GM18873 (cell line): ENCODE data around the gene LPO.

Experiments used
- ATAC-seq: cut with Tn5 transposase; IDR thresholded peaks from one replicate; pipeline ENCODE4 v1.9.1; 2021; ENCODE audit warnings: mild to moderate bottlenecking, moderate library complexity, moderate number of reproducible peaks; ENCODE audit not compliant: unreplicated experiment, low FRiP score

Gene LPO

DNA sequence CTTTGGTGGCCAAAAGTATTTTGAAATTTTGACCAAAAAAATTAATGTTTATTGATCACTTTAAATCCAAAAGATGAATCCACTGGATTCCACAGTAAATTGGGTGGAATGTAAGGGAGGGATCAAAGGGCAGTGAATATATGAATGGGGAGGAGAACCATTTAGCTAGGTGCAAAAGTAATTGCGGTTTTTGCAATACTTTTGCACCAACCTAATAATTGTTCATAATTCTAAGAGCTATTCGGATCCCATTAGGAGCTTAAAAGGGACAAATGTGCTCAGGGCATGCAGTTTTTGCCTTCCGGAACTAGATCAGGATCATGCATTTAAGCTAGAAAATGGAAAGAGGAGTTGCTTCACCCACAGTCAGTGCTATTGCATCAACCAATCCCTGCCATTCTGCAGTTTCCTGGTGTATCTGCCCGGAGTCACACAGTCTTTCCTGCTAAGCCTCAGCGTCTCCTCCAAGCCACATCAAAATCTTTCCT lies at the start of gene LPO:
TSS of gene LPO (plus strand) at position 438 of the 488 bp plus-strand sequence. CDS start 4,396 bp downstream, outside the sequence.
- ATAC-seq: no peak

DNA sequence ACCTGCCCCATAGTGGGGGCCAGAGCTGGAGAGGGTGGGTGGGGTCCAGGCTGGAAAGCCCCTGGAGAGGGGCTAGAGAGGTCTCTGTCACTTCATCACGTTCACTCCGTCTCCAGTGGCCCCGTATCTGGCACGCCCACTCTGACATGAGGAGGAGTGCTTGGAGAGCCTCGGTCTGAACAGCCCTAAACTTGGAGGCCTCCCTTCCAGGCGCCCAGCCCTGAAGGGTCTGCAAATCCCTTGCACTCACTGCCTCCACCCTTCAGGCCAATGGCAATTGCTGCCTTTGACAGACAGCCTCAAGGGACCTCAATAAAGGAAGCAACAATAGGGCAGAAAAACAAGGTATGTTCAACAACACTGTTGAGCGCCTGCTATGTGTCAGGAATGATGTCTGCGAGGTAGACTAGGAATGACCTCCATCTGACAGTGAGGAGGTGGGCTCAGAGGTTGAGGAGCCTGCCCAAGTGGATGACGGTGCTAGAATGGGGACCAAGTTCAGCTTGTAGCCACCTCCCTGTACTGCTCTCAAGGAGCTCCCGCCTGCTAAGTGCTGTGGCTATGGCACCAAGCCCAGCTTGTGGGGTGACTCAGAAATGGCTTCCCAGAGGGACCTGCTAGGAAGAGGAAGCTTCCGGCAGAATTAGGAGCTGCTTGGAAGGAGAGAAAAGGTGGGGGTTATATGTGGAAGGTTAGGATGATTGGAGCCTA lies 48.8 kb upstream of the LPO start:
- no peak for ATAC-seq

DNA sequence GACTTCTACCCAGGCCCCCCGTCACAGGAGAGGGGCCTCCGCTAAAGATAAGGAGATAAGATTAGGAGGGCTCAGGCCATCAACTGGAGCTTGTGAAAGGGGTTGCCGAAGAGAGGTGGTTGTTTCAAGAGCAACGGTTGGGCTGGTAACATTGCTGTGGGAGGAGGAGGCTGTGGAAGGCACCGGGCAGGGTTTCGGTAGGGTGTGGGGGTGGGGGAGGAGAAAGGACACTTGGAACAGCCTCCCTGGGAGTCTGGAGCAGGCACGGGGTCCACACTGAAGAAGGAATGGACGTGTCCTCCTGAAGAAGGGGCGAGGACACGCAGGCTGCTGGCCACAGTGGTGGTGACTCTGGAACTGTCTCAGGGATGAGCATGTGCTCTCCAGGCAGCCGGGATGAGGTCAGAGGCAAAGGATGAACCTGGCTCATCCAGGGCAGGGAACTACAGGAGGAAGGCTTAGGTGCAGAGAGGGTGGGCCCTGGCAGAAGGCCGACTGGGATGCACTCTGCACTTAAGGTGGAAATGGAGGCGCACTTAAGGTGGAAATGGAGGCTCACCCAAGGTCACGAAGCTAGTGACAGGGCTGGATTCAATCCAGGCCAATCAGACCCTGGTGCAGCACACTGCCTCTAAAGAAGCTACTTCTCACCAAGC lies 47.0 kb upstream of the LPO start:
- ATAC-seq: no peak

DNA sequence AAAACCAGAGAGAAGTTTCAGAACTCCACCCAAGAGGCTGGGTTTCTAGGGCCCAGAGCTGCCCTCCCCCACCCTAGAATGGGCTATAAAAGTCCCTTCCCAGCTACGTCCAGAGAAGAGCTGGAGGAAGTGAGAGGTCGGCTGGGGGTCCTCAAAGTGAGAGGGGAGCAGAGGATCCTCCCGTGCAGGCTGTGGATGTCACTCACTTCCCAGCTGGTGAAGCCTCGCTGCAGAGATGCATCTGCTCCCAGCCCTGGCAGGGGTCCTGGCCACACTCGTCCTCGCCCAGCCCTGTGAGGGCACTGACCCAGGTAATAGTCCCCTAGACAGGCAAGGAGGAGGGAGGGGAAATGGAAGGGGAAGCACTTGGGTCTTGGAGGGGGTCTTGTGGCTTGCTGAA lies 45.8 kb upstream of the LPO start, which contains the start of gene EPX:
TSS of gene EPX (plus strand) at position 115 of the 400 bp plus-strand sequence. CDS start at position 236, 121 bp downstream.
- no peak for ATAC-seq

DNA sequence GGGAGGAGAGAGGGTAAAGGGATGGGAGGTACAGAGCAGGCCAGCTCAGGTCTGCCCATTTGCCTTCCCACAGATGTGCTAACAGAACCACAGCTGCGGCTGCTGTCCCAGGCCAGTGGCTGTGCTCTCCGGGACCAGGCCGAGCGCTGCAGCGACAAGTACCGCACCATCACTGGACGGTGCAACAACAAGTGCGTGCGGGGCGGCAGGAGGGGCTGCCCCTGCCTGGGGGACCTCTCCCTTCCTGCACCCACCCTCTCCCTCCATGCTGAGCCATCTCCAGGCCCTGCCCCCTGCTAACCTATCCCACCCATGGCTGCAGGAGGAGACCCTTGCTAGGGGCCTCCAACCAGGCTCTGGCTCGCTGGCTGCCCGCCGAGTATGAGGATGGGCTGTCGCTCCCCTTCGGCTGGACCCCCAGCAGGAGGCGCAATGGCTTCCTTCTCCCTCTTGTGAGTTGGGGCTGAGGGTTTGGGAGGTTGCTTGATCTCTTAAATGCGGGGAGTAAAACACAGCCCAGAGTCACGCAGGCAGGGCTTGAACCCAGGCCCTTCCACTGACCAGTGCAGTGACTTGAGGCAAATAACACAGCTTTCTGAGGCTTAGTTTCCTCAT lies 44.6 kb upstream of the LPO start:
- ATAC-seq: no peak

DNA sequence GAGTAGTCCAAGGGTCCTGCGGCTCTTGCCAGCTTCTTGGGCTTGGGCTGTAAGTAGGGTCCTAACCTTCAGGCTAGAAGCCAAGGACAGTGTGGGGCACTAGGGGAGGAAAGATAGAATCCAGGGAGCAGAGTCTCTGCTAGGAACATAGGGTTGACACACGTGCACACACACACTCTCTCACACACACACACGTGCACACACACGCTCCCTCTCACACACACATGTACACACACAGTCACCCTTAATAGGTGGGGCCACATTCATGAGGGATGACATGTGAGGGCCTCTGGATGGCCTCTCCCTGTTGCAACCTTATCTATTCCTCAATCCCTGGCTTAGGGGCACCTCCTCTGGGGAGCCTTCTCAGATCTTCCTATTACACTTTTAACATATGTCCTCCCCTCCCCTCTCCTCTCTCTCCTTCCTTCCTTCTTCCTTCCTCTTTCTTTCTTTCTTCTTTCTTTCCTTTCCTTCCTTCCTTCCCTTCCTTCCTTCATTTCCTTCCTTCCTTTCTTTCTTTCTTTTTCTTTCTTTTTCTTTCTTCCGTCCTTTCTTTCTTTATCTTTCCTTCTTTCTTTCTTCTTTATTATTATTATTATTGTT lies 42.8 kb upstream of the LPO start:
- no peak for ATAC-seq

DNA sequence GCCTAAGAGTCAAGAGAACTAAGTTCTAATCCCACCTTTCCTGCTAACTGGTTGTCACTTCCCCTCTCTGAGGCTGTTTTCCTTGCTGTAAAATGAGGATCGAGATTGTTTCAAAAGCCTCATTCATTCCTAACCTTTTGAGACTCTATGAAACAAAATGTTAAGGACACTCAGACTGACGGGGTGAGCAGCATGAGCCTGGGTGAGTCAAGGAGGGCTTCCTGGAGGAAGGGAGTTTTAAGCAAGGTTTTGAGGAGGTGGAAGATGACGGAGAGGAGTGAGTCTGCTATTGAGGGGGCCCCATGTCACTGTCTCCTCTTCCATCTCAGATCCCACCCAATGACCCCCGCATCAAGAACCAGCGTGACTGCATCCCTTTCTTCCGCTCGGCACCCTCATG lies 41.8 kb upstream of the LPO start:
- no peak for ATAC-seq

DNA sequence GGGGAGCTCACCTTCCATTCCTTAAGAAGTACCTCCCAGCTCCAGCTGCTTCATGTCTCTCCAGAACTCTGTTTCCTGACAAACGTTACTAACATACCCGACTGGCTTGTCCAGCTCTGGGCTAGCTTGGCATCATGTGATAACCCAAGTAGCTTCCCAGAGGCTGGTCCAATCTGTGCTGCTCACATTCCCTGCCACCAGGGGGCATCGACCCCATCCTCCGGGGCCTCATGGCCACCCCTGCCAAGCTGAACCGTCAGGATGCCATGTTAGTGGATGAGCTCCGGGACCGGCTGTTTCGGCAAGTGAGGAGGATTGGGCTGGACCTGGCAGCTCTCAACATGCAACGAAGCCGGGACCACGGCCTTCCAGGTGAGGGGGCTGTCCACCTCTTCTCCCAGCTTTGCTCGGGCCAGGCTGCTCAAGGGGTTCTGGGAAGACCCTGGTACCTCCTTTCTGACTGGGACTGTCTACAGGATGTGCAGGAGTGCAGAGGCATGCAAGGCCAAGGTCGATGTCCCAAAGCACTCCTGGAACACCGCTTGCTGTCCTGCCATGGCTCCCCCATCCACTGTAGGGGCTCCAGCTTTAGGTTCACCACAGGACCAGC lies 38.3 kb upstream of the LPO start:
- no peak for ATAC-seq

DNA sequence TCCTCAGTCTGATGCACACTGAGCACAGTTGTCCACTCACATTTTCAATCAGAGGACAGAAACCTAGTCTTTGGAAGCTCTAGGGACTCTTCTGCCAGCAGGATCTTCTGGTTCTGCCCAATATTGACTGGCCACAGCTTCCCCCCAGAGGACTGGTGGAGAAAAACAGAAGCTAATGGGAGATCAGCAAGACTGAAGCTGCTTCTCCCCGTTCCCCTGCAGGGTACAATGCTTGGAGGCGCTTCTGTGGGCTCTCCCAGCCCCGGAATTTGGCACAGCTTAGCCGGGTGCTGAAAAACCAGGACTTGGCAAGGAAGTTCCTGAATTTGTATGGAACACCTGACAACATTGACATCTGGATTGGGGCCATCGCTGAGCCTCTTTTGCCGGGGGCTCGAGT lies 35.5 kb upstream of the LPO start:
- no peak for ATAC-seq

DNA sequence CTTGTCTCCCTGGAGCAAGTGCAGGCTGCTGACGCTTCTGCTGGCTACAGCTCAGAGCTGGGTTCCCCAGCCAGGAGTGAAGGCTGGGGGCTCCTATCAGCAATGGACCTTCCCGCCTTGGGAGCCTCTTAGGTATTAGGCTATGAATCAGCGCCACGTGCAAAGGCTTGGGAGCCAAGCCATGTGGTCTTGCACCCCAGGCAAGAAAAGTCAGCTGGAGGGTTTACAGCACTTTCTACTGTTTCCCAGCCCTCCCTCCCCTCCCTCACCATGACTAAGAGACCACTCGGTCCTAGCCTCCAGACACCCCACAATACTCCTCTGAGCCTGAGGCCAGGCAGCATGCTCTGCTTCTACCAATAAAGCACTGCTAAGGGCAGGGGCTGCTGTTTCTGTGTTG lies 33.6 kb upstream of the LPO start:
- no peak for ATAC-seq

DNA sequence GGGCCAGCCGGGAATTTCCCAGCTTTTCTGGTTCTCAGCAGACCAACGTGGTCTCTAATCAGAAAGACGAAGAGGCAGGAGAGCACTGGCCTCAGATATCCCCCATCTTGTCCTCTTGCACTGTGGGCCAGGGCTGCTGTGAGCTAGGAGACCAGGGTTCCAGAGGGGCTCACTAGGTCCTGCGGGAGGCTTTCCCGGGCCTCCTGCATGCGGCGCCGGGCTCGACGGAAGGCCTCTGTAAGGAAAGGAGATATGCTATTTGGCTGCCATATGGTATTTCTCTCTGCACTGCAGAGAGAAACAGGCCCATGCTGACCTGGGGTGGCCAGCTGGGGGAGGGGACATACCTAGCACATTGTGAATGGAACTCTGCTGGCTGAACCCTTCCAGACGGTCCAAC lies 32.4 kb upstream of the LPO start:
- no peak for ATAC-seq

DNA sequence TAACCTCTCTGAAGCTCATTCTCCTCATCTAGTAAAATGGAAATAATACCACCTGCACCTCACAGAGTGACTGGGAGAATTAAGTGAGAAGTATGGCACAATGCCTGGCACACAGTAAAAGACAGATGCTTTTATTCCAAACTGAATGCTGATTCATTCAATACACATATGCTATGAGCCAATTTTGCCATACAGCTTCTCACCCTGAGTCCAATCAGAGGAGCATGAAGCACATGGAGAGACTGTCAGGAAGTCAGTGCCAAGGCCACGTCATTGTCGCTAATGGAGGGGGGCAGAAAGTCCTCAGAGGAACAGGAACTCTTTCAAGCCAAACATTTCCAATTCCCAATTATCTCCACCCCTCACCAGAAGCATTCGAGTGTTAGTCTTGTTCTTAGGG lies 30.9 kb upstream of the LPO start:
- no peak for ATAC-seq

DNA sequence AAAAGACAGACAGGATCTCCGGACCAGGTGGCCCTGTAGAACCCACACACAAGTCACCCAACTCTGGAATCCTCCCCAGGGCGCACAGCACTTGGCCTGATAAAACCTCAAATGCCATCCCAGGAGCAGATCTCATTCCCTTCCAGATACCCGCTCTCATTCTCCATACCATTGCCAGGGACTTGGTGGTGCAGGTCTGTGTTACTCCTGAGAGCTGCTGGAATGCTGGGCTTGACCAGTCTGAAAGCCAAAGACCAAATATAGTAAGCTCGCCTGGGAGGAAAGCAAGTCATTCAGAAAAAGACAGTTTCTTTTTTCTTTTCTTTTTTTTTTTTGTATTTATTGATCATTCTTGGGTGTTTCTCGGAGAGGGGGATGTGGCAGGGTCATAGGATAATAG lies 30.0 kb upstream of the LPO start:
- no peak for ATAC-seq

DNA sequence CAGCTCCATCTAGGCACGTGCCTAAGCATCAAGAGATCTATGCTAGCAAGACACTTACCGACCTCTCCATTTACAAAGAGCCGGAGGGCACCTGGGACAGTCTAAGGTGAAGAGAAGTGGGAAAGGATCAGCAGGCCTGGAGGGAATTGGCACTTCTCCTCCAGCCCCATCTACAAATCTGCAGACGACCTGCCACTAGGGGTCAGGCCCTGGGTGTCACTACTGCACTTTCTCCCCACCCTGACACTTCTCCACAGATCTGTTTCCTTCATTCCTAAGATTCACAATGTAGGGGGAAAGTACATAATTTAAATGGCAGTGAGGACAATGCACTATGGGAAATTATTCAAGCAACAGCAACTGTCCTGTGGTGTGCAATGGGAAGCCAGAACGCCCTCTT lies 27.5 kb upstream of the LPO start:
- no peak for ATAC-seq

DNA sequence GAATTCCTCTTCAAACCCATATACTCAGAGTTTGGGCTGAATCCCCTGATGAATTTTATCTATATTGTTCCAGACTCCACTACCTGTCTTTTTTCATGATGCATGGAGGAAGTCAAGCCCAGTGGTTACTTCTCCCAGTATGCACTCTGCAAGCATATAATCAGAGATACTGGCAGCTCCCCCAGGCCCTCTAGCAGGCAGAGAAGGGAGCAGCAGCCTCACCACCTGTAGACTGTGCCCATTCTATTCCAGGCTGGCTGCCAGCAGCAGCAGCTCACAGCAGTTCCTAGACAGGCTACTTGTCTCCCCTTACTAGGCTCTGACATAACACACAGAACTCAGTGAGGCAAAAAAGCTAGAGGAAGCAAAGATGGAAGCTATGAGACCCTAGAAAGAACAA lies 22.7 kb upstream of the LPO start:
- ATAC-seq: no peak

DNA sequence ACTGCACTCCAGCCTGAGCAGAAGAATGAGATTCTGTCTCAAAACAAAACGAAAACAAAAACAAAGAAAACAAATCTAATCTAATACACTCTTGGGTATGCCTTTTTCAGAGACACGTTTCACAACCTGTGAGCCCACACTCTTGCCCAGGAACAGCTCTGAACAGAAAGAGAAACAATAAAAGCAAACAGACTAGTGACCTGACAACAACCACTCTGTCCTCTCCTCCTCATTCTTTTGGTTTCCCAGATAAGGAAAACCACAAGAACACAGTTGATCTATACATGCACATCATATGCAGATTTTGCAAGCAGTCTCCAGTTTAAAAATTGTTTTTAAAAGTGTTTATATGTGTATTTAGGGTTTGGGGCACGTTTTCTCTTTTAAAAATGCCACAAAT lies 20.6 kb upstream of the LPO start:
- no peak for ATAC-seq

DNA sequence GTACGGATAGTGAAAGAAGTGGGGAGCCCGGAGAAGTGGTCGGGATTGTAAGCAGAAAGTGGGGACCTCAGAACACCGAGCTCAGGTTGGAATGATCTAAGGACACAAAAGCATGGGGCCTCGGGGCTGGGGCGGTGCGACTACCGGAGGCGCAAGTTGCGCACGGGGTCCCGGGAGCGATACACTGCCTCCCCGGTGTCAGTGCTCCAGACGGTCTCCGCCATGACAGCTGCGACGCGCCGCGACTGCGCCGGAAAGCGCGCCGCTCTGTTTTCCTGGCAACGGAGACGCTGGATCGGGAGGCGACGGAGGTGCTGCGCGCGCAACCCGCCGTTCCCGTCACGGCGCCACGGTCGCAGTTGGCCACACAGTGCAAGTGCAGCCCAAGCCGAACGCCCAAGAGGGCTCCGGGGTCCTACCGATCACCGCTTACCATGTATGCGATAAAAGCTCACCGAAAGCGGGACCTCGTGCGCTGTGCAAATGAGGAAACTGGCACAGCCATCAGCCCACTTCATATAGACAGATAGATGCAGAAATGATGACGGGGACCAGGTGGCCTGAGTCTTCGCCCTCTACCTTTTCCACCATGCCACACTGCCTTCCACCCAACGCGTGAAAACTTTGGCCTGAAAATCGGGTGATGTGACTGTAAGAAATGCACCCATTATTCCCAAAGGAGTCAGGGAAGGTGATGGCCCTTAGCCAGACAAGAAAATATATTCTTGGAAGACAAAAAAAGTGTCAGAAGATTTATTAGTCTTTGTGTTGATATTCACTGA lies 19.2 kb upstream of the LPO start, which contains the start of gene MKS1:
TSS of gene MKS1 (minus strand) at position 249 of the 782 bp plus-strand sequence. CDS start at position 224, 25 bp downstream.
- ATAC-seq: peak; percentile 81

DNA sequence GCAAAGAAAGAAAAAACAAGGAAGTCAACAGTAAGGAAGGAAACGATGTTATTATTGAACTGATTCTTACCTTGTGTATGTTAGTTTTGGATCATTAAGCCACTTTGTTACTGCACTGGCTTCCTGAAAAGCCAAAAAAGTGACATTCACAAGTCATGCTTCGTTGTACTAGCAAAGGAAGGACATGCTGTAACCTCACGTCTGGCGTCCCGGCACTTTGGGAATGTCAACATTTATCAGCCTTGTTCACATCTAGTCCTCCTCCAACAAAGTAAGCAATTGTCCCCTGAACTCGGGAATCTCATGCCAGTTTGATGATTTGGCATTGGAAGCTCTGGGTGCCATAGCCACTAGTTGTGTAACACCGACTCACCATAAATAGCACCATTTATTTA lies 18.6 kb upstream of the LPO start:
- no peak for ATAC-seq

DNA sequence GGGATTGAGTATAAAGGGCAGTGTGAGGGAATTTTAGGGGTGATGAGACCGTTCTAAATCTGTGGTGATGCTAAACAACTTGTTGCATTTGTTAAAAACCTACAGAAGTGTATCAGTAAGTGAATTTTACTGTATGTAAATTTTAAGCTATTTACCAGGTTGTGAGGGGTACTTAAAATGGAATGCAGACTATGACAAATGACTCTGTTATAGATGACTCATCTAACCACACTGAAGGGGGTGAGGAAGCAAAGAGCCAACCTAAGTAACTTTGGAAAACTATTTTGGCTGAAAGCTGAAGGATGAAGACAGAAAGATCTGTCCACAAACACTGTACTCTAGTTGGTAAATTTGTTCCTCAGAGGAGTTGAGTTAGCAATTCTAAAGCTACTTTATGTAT lies 14.1 kb upstream of the LPO start:
- no peak for ATAC-seq

DNA sequence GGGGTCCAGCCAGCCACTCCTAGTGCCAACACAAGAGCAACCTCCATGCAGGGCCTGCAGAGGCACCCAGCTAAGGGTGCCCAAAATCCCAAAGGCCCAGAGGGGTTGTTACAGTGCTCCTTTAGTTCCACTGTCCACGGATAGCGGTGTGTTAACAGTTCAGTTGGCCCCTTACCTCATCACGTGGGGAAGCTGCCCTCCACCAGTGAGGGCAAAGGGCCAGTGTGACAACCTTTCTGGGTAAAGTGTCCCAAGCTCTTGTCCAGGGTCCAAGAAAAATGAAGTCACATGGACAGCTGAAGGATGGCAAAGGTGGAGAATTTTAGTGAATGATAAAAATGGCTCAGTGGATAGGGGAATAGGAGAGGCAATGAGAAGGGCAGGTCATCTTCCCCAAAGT lies 10.7 kb upstream of the LPO start:
- ATAC-seq: no peak
